ENCODE measurements around the gene FTH1.

Gene FTH1

GRCh38 chr11:61914471-61915171 is 52.8 kb downstream of the FTH1 start:
- no peak for DNase-seq (ENCODE audit: low read depth)
- no peak overlapping the region for H3K4me3 ChIP-seq (ENCODE audit: low read depth, low read length)
- TF ChIP-seq, protein P1, sequence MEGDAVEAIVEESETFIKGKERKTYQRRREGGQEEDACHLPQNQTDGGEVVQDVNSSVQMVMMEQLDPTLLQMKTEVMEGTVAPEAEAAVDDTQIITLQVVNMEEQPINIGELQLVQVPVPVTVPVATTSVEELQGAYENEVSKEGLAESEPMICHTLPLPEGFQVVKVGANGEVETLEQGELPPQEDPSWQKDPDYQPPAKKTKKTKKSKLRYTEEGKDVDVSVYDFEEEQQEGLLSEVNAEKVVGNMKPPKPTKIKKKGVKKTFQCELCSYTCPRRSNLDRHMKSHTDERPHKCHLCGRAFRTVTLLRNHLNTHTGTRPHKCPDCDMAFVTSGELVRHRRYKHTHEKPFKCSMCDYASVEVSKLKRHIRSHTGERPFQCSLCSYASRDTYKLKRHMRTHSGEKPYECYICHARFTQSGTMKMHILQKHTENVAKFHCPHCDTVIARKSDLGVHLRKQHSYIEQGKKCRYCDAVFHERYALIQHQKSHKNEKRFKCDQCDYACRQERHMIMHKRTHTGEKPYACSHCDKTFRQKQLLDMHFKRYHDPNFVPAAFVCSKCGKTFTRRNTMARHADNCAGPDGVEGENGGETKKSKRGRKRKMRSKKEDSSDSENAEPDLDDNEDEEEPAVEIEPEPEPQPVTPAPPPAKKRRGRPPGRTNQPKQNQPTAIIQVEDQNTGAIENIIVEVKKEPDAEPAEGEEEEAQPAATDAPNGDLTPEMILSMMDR (IDR thresholded peaks at IDR 0.05; ENCODE audit: control insufficient read depth, extremely low read depth, insufficient read depth), result no peak
